ENCODE results near the gene TBC1D8.

- TF ChIP-seq CTCF (IDR thresholded peaks at IDR 0.05) = no peak
- TF ChIP-seq FOXJ3 (CRISPR knock-in tag; IDR thresholded peaks at IDR 0.05; ENCODE audit: borderline replicate concordance) = no peak
- TF ChIP-seq NFATC4 (CRISPR knock-in tag; IDR thresholded peaks at IDR 0.05) = no peak
- TF ChIP-seq CREB1 (CRISPR knock-in tag; IDR thresholded peaks at IDR 0.05) = no peak
- TF ChIP-seq ELF4 (CRISPR knock-in tag; IDR thresholded peaks at IDR 0.05; ENCODE audit: low read depth) = no peak
- no peak for TF ChIP-seq NFE2L1 (CRISPR knock-in tag; IDR thresholded peaks at IDR 0.05)
Measured at GRCh38 chr2:101135412-101136296, 15.5 kb downstream of the TBC1D8 start.
